ENCODE results near the gene PODXL. TPM values are rescaled to one million over a fixed set of nuclear protein-coding genes. Genes with fewer than 3 reads are reported as not detected.

The PODXL gene
- 0.17 and 0.26 TPM in 2 replicates for total RNA-seq
- polyA plus RNA-seq: 0.27 and 0.86 TPM in 2 replicates
- polyA plus RNA-seq (2012): 0.49 and 0.68 TPM in 2 replicates
- polyA minus RNA-seq (ENCODE audit: low replicate concordance): 1.7 and 6.1 TPM in 2 replicates

DNA sequence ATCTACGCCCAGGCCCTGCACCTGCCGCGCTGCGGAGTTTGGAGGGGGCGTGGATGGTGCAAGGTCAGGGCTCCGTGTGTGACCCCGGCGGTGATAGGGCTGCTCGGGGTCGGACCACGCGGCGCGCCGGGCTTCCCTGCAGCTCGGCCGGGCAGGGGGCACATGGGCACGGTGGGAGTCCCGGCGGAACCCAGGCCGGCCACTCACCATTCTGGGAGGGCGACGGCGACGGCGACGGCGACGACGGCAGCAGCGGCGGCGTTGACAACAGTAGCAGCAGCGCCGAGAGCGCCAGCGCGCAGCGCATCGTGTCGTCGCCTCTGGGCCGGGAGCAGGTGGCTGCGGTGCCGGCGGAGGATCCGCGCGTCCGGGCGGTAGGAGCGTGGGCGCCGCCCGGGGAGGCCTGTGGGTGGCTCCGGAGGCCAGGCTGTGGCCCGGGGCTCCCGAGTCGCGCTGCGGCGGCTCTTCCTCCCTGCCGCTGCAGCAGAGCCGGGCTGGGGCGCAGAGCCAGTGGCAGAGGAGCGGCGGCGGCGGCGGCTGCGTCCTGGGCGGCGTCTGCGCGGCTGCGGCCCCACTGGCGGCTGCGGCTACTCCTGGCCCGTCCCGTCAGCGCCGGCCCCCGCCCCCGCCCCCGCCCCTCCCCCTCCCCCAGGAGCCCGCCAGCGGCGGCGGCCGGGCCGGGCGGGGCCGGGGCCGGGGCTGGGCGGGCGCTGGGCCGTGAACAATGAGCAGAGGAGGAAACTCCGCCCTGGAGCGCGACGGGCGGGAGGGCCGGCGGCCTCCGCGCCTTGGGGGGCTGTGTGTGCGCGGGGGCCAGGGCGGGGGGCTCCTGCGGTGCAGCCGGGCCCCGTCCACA lies at the start of gene PODXL:
Gene PODXL, minus strand, starts transcription at position 576 of the 856 bp plus-strand sequence. Its CDS starts 269 bp downstream, at position 307.
- Histone ChIP-seq H3K27ac (ENCODE audit: insufficient read depth, low read length) (no peak within 1 kb of the TSS), H3K79me2 (ENCODE audit: control insufficient read depth, insufficient read depth, low read length) (no peaks in the 10 kb centered on the region)

DNA sequence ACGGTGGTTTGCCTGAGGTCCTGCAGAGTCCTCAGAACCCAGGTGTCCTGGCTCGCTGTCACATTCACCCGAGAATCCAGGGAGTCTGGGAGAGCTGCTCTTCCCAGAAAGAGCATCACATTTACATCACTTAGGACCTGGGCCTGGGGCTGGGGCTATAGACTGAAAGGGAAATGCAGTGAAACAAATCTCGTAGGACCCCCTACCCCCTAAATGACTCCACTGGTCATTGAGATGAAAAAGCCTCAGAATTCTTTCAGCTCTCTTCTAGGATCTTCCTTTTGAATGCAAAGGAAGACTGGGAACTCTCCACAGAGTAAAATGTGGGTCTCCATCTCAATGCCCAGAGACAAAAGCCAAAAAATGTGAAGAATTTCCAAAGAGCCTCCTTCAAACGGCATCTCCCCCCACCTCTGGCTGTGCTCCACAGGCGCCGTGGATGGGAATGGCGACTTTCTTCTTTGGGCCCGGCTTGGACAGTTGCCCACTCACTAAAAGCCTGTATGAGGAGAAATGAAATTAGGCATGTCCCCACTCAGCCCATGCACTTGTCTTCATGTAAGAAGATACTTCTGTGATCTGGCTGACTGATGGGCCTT lies 49.0 kb upstream of the PODXL start:
- H2AFZ ChIP-seq (ENCODE audit: low read length): no peak overlapping the region
- H4K20me1 ChIP-seq (ENCODE audit: control insufficient read depth, extremely low read depth, insufficient read depth, low read length): no peaks in the 10 kb centered on the region
- no peak overlapping the region for H3K4me3 ChIP-seq (replicated peaks in 1 of 4; ENCODE audit: control extremely low read depth in 1 of 4, insufficient read depth in 1 of 4, low read depth in 3 of 4, low read length in 4 of 4)
- peak in 1 of 2 donors; percentile 24 for DNase-seq (ENCODE audit: low read depth in 2 of 2)
- no peaks in the 10 kb centered on the region for H3K9me3 ChIP-seq (ENCODE audit: control insufficient read depth, insufficient read depth, low read depth, low read length)
- no peak overlapping the region for H3K4me2 ChIP-seq (ENCODE audit: extremely low read depth, insufficient read depth, low read length)
- H3K27ac ChIP-seq (ENCODE audit: insufficient read depth, low read length): no peak overlapping the region
- no peak overlapping the region for H3K9ac ChIP-seq (ENCODE audit: insufficient read depth, low read length)
- H3K27me3 ChIP-seq (ENCODE audit: control insufficient read depth, insufficient read depth, low read length): no peaks in the 10 kb centered on the region
- no peaks in the 10 kb centered on the region for H3K79me2 ChIP-seq (ENCODE audit: control insufficient read depth, insufficient read depth, low read length)
- TF ChIP-seq, protein P1, sequence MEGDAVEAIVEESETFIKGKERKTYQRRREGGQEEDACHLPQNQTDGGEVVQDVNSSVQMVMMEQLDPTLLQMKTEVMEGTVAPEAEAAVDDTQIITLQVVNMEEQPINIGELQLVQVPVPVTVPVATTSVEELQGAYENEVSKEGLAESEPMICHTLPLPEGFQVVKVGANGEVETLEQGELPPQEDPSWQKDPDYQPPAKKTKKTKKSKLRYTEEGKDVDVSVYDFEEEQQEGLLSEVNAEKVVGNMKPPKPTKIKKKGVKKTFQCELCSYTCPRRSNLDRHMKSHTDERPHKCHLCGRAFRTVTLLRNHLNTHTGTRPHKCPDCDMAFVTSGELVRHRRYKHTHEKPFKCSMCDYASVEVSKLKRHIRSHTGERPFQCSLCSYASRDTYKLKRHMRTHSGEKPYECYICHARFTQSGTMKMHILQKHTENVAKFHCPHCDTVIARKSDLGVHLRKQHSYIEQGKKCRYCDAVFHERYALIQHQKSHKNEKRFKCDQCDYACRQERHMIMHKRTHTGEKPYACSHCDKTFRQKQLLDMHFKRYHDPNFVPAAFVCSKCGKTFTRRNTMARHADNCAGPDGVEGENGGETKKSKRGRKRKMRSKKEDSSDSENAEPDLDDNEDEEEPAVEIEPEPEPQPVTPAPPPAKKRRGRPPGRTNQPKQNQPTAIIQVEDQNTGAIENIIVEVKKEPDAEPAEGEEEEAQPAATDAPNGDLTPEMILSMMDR (conservative IDR thresholded peaks at IDR 0.05 in 1 of 2, IDR thresholded peaks at IDR 0.05 in 1 of 2; ENCODE audit: low read depth in 1 of 2, low read length in 2 of 2): no peak
- TF ChIP-seq EZH2 (IDR thresholded peaks at IDR 0.05; ENCODE audit: low read length, missing control alignments): no peak
- no peaks in the 10 kb centered on the region for H3K36me3 ChIP-seq (ENCODE audit: control insufficient read depth, insufficient read depth, low read length)
- no peaks in the 10 kb centered on the region for H3K4me1 ChIP-seq (ENCODE audit: control insufficient read depth, extremely low read depth, insufficient read depth, low read length)

More for the DNA sequence above, at the start of gene PODXL:
- peak; percentile 33 to 55 for DNase-seq (ENCODE audit: low read depth in 2 of 2)
- H3K9ac ChIP-seq (ENCODE audit: insufficient read depth, low read length): no peak within 1 kb of the TSS
- no peak within 1 kb of the TSS for H2AFZ ChIP-seq (ENCODE audit: low read length)
- H3K4me1 ChIP-seq (ENCODE audit: control insufficient read depth, extremely low read depth, insufficient read depth, low read length): no peaks in the 10 kb centered on the region
- H3K4me2 ChIP-seq (ENCODE audit: extremely low read depth, insufficient read depth, low read length): peak within 1 kb of the TSS; percentile 68
- H4K20me1 ChIP-seq (ENCODE audit: control insufficient read depth, extremely low read depth, insufficient read depth, low read length): no peaks in the 10 kb centered on the region
- H3K27me3 ChIP-seq (ENCODE audit: control insufficient read depth, insufficient read depth, low read length): peaks cover 33% of the 10 kb centered on the region
- no peaks in the 10 kb centered on the region for H3K9me3 ChIP-seq (ENCODE audit: control insufficient read depth, insufficient read depth, low read depth, low read length)
- peak within 1 kb of the TSS; percentile 26 to 52 (median 42) for H3K4me3 ChIP-seq (replicated peaks in 1 of 4; ENCODE audit: control extremely low read depth in 1 of 4, insufficient read depth in 1 of 4, low read depth in 3 of 4, low read length in 4 of 4)
- H3K36me3 ChIP-seq (ENCODE audit: control insufficient read depth, insufficient read depth, low read length): no peaks in the 10 kb centered on the region
- TF ChIP-seq, protein P1 (conservative IDR thresholded peaks at IDR 0.05 in 1 of 2, IDR thresholded peaks at IDR 0.05 in 1 of 2; ENCODE audit: low read depth in 1 of 2, low read length in 2 of 2): no peak
- peak; percentile 61 for TF ChIP-seq EZH2 (IDR thresholded peaks at IDR 0.05; ENCODE audit: low read length, missing control alignments)

GRCh38 chr7:131604841-131605279 lies 48.4 kb upstream of the PODXL start:
- Histone ChIP-seq H3K9me3 (ENCODE audit: control insufficient read depth, insufficient read depth, low read depth, low read length) (no peaks in the 10 kb centered on the region), H3K27me3 (ENCODE audit: control insufficient read depth, insufficient read depth, low read length) (no peaks in the 10 kb centered on the region), H3K4me1 (ENCODE audit: control insufficient read depth, extremely low read depth, insufficient read depth, low read length) (no peaks in the 10 kb centered on the region), H3K9ac (ENCODE audit: insufficient read depth, low read length) (no peak overlapping the region), H2AFZ (ENCODE audit: low read length) (no peak overlapping the region), H3K4me3 (replicated peaks in 1 of 4; ENCODE audit: control extremely low read depth in 1 of 4, insufficient read depth in 1 of 4, low read depth in 3 of 4, low read length in 4 of 4) (no peak overlapping the region), H4K20me1 (ENCODE audit: control insufficient read depth, extremely low read depth, insufficient read depth, low read length) (no peaks in the 10 kb centered on the region), H3K36me3 (ENCODE audit: control insufficient read depth, insufficient read depth, low read length) (no peaks in the 10 kb centered on the region), H3K4me2 (ENCODE audit: extremely low read depth, insufficient read depth, low read length) (no peak overlapping the region), H3K27ac (ENCODE audit: insufficient read depth, low read length) (no peak overlapping the region), H3K79me2 (ENCODE audit: control insufficient read depth, insufficient read depth, low read length) (no peaks in the 10 kb centered on the region)
- DNase-seq (ENCODE audit: low read depth in 2 of 2): peak in 1 of 2 donors; percentile 75
- TF ChIP-seq, protein P1 (conservative IDR thresholded peaks at IDR 0.05 in 1 of 2, IDR thresholded peaks at IDR 0.05 in 1 of 2; ENCODE audit: low read depth in 1 of 2, low read length in 2 of 2): no peak
- TF ChIP-seq EZH2 (IDR thresholded peaks at IDR 0.05; ENCODE audit: low read length, missing control alignments): no peak

Measured in fibroblast of lung (primary cell).